Measurements from ENCODE around the gene ARFRP1. TPM values are rescaled to one million over a fixed set of nuclear protein-coding genes. Genes with fewer than 3 reads are reported as not detected.

Gene ARFRP1
- total RNA-seq, 1 donor from 2014 or later: 49.1 TPM

DNA sequence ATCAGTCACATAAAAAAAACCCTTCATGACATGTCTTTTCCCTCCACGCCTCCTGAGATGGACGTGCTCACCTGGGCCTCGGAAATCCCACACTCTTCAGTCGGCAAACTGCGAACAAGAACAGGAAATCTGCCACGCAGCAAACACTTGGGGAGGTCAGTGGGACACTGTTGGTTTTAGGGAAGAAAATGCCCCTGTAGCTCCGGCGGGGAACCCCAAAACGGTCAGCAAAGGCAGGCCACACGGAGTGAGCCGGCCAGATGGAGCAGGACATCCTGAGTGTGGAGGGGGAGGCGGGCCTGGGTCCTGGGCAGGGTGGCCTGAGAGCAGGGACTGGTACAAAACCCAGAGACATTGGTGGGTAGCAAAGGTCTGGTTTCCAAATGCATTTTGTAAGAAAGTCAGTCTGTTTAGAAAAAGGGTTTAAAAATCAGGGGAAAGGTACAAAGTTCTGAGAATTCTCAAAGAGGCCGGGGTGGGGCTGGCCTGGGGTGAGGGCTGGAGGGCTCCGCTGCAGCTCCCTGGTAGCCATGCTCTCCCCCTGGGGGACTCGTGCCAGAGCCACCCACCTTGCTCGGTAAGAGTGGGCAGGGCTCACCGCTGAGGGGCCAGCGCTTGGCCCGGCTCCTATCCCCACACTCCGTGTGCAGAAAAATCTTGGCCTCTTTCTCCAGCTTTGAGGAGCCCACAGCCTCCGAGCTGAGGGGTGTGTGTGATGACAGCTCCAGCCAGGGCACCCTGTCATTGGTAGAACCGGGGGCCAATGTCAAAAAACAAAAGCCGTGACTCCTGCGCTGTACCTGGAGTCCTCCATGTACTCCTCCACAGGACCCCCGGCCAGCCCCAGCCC, 37.0 kb upstream of the ARFRP1 start:
- DNase-seq (ENCODE audit: low spot score): no peak
- intact Hi-C loops (cut with DNase I): loop anchor here (10.0 kb wide), 1 partner anchor 80 kb away; no protein-coding TSS in a partner anchor
- no peak for ATAC-seq

DNA sequence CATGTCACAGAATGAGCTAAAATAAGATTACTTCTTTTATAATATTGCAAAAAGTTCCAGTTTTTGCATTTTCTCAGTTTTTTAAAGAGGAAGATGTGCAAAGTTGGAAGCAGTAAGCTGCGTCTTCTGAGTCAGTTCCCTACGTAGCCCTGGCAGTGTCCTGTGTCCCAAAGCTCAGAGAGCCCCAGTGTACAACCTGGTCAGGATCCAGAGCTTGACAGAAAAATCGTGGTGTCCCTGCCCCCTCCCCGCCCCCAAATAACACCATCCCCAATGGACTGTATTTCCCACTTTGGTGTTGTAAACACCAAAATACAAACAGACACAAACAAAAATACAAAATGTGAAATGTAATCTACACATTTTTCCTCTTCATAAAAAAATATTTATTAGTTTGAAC, 36.4 kb upstream of the ARFRP1 start:
- DNase-seq (ENCODE audit: low spot score): no peak
- ATAC-seq: no peak
- intact Hi-C loops (cut with DNase I): loop anchor here (10.0 kb wide), 1 partner anchor 79 kb away; no protein-coding TSS in a partner anchor

DNA sequence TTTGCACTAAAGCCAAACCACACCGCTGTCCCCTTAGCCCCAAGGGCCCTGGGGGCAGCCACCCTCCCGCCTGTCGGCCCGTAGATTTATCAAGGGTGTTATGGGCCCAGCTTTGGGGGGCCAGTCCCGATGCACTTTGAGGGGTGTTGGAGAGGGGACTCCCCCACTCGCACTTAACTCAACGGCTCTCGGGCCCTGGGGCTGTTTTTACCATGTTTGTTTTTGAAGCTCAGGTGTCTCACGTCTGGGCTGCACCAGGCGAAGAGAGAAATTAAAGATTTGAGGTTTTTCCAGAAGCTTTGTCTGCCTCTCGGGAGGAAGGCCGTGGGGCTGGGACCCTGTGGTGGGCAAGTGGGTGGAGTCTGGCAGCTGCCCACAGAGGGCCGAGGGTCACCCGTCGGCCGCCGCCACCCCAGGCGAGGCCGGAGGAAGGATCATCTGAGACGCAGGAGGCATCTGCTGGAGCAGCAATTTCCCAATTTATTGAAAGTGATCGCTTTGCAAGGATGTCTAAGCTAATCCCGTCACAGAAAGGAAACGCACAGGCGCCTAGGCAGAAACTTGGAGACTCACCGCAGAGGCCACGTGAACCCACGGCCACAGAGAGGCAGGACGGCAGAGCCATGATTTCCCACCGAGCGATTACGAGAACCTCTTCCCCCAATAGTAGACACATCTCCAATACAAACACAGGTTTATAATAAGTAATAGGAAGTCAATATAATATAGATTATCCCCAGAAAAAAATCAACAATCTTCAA, 35.6 kb upstream of the ARFRP1 start:
- ATAC-seq (no peak), DNase-seq (ENCODE audit: low spot score) (peak; percentile 57)
- intact Hi-C loops (cut with DNase I): loop anchor here (10.0 kb wide), 1 partner anchor 79 kb away; no protein-coding TSS in a partner anchor

DNA sequence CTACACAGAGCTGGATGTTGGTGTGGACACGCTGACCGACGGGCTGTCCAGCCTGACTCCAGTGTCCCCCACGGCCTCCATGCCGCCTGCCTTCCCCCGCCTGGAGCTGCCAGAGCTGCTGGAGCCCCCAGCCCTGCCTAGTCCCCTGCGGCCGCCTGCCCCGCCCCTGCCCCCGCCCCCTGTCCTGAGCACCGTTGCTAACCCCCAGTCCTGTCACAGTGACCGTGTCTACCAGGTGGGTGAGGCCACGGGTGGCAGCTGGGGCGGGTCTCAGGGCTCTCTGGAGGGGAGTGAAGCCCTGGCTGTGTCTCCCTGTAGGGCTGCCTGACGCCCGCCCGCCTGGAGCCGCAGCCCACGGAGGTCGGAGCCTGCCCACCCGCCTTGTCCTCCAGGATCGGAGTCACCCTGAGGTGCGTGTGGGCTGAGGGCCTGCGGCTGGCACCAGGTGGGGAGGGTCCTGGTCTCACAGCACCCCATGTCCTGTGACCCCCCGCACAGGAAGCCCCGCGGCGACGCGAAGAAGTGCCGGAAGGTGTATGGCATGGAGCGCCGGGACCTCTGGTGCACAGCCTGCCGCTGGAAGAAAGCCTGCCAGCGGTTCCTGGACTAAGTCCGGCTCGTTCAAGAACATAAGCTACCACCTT, 34.7 kb upstream of the ARFRP1 start:
- intact Hi-C loops (cut with DNase I): loop anchor here (10.0 kb wide), 1 partner anchor 78 kb away; no protein-coding TSS in a partner anchor
- ATAC-seq: no peak
- peak; percentile 66 for DNase-seq (ENCODE audit: low spot score)

DNA sequence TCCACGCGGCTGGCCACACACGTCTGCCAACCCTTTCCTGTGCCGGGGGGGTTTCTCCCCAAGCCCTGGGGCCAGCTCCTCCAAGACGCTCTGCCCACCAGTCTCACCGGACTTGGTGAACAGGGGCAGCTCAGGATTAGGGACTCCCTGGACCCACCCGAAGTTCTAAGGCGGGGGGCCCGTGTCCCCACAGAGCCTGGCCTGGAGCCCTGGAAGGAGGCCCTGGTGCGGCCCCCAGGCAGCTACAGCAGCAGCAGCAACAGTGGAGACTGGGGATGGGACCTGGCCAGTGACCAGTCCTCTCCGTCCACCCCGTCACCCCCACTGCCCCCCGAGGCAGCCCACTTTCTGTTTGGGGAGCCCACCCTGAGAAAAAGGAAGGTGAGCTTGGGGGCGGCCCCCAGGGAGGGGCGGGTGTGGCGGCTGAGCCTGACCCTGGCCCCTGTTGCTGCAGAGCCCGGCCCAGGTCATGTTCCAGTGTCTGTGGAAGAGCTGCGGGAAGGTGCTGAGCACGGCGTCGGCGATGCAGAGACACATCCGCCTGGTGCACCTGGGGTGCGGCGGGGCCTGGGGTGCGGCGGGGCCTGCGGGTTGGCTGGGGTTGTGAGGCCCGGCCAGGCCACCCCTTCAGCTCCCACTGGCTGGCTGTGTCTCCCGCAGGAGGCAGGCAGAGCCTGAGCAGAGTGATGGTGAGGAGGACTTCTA, 34.1 kb upstream of the ARFRP1 start:
- ATAC-seq (no peak), DNase-seq (ENCODE audit: low spot score) (no peak)
- intact Hi-C loops (cut with DNase I): loop anchor here (10.0 kb wide), 1 partner anchor 77 kb away; no protein-coding TSS in a partner anchor

DNA sequence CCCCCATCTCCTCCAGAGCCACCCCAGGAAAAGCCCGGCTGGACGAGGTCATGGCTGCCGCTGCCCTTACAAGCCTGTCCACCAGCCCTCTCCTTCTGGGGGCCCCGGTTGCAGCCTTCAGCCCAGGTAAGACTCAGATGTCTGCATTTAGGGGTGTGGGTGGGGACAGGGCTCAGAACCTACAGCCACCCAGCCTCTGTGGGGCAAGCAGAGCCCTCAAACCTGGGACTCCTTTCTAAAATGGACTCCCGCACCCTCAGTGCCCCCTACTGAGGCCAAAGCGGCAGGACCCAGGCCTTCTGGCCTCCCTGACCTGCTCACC, 33.5 kb upstream of the ARFRP1 start:
- DNase-seq (ENCODE audit: low spot score): no peak
- no peak for ATAC-seq
- intact Hi-C loops (cut with DNase I): loop anchor here (10.0 kb wide), 1 partner anchor 77 kb away; no protein-coding TSS in a partner anchor

DNA sequence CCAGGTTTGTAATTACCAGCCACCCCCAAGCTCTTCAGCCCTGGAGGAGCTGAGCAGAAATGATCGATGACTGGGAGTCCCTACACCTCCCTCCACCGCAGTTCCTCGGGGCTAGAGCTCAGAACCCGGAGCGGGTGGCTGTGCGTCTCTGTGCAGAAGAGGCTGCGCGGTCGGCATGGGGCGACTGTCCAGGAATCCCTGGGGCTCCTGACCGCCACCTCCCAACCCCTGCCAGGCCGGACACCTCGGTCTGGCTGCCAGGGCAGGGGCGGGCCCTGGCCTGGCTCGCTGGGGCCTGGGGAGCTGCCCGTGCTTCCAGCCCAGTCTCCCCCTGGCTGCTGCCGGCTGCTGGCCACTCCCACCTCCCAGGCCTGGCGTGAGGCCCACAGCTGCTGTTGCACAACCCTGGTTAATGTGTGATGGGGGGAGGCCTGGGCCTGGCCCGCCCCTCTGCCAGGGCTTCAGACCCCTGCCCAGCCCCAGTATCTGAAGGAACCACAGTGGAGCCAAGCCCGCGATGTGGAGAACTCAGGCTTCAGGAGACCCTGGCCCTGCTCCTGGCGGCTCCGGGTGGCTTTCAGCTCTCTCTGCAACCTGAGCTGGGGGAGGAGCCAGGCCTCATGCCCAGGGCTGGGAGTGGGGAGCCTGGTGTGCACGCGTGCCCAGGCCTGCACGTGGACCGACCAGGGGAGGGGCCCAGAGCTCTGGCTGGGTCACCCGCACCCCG, 33.0 kb upstream of the ARFRP1 start:
- ATAC-seq: peak; percentile 91
- intact Hi-C loops (cut with DNase I): loop anchor here (10.0 kb wide), 1 partner anchor 76 kb away; no protein-coding TSS in a partner anchor
- peak; percentile 98 for DNase-seq (ENCODE audit: low spot score)

DNA sequence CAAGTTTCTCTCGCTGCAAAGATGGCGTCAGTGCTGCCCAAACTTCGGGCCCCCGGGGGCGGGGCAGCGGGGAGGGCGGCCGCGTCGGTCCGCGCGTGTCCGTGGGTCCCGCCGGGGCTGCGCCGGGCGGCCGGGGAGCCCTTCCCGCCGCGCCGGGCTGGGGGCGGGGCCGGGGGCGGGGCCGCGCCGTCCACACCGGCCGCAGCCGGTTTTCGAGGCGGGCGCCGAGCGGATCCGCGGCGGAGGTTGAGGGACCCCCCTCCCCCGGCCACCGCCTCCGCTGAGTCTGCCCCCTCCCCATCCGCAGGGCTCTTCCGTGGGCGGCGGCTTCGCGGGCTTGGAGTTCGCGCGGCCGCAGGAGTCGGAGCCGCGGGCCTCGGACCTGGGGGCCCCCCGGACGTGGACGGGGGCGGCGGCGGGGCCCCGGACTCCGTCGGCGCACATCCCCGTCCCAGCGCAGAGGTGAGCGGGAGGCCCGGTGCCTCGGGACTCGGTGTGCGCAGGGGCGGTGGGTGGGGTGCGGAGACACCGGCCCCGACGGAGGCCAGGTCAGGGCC, 32.4 kb upstream of the ARFRP1 start:
- ATAC-seq: no peak

DNA sequence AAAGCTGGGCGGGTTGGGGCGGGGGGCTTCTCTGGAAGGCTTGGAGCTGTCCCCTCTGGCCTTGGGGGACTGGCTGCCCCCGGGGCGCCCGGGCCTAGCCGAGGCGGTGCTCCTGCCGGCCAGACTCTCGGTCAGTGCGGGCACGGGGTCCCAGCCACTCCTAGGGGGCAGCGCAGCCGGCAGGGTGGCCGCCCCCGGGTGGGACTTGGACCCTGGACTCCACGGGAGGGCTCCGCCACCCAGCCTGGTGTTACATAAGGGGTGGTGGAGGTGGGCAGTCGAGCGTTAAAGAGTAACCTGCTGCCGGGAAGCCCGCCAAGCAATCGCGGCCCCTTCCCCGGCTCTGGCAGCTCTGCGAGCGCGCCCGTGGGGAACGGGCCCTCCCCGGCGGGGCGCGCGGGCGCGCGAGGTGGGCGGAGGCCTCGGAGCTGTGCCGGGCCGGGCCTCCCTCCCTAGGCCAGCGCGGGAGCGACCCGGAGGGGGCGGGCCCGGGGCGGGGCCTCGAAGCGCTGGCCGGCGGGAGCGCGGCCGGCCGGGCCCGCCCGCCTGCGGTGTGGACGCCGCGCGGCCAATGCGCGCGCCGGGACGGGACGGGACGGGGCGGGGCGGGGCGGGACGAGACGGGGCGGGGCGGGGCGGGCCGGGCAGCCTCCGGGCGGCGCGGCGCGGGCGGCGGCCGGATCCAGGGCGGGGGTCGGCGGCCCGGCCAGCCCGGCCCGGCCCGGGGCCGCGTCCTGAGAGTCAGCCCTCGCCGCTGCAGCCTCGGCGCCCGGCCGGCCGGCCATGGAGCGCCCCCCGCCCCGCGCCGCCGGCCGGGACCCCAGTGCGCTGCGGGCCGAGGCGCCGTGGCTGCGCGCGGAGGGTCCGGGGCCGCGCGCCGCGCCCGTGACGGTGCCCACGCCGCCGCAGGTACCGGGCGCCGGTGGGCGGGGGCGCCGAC, 31.6 kb upstream of the ARFRP1 start, which contains the start of gene SLC2A4RG:
TSS of gene SLC2A4RG (plus strand) at position 647 of the 940 bp plus-strand sequence. CDS start at position 784, 137 bp downstream.
- peak; percentile 89 for DNase-seq (ENCODE audit: low spot score)
- ATAC-seq: peak; percentile 51
- intact Hi-C loops (cut with DNase I): loop anchor here (10.0 kb wide), 1 partner anchor 75 kb away; no protein-coding TSS in a partner anchor

More for the DNA sequence above, 32.4 kb upstream of the ARFRP1 start:
- intact Hi-C loops (cut with DNase I): loop anchor here (10.0 kb wide), 1 partner anchor 75 kb away; no protein-coding TSS in a partner anchor
- DNase-seq (ENCODE audit: low spot score): peak; percentile 84

DNA sequence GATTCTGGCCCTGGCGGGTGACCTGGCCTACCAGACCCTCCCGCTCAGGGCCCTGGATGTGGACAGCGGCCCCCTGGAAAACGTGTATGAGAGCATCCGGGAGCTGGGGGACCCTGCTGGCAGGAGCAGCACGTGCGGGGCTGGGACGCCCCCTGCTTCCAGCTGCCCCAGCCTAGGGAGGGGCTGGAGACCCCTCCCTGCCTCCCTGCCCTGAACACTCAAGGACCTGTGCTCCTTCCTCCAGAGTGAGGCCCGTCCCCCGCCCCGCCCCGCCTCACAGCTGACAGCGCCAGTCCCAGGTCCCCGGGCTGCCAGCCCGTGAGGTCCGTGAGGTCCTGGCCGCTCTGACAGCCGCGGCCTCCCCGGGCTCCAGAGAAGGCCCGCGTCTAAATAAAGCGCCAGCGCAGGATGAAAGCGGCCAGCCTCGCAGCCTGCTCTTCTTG, 30.9 kb upstream of the ARFRP1 start:
- intact Hi-C loops (cut with DNase I): no loop called here
- ATAC-seq: peak; percentile 11
- peak; percentile 79 for DNase-seq (ENCODE audit: low spot score)

DNA sequence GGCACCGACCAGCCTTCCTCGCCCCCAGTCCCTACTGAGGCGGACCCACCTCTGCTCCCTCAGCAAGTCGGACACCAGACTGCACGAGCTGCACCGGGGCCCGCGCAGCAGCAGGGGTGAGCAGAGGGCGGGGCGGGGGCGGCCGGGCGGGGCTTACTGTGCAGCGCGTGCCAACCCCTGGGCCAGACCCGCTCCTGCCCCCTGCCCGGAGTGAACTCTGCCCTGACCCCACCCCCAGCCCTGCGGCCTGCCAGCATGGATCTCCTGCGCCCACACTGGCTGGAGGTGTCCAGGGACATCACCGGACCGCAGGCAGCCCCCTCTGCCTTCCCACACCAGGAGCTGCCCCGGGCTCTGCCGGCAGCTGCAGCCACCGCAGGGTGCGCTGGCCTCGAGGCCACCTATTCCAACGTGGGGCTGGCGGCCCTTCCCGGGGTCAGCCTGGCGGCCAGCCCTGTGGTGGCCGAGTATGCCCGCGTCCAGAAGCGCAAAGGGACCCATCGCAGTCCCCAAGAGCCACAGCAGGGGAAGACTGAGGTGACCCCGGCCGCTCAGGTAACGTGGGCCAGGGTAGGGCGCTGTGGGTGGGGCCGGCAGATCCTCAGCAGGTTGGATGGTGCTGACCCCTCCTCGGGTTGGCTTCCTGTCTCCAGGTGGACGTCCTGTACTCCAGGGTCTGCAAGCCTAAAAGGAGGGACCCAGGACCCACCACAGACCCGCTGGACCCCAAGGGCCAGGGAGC, 30.3 kb upstream of the ARFRP1 start:
- intact Hi-C loops (cut with DNase I): no loop called here
- ATAC-seq (no peak), DNase-seq (ENCODE audit: low spot score) (peak; percentile 71)

DNA sequence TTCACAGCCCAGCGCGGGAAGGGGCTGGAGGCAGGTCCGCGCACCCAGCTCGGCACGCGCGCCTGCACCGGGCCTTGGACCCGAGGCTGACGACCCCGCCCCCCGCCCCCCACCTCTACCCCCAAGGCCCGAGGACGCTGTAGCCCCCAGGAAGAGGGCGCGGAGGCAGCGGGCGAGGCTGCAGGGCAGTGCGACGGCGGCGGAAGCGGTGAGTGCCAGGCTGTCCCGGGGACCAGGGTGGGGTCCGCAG, 29.8 kb upstream of the ARFRP1 start:
- no peak for ATAC-seq
- intact Hi-C loops (cut with DNase I): no loop called here
- DNase-seq (ENCODE audit: low spot score): no peak

DNA sequence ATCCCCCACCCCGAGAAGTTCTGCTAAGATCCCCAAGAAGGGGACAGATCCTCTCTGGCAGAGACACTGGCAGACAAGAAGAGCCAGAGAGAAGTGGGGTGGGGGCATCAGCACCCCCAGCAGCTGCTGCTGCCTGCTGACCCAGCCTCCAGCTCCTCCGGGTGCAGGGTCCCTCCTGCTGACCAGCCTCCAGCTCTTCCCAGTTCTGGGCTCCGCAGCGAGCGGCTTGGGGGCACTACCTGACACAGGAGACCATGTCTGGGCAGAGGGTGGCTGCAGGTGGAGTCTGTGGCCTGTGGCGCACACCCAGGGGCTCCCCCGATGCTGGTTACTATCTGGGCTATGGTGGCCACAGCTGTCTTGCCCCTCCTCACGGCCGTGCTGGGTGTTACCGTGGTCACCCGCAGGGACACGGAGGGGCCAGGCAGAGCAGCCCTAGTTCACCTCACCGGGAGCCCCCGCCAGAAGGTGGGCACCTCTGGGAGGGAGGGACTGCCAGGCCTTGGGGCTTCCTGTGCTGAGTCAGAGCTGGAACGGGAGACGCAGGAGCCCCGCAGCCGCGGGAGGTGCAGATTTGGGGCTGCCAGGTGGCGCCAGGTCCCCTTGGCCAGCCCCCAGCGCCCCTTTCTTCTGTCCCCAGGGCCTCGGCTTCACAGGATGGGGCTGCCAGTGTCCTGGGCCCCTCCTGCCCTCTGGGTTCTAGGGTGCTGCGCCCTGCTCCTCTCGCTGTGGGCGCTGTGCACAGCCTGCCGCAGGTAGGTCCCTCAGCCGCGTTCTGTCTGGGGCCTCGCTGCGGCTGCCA, 29.3 kb upstream of the ARFRP1 start:
- ATAC-seq (no peak), DNase-seq (ENCODE audit: low spot score) (peak; percentile 63)
- intact Hi-C loops (cut with DNase I): no loop called here

DNA sequence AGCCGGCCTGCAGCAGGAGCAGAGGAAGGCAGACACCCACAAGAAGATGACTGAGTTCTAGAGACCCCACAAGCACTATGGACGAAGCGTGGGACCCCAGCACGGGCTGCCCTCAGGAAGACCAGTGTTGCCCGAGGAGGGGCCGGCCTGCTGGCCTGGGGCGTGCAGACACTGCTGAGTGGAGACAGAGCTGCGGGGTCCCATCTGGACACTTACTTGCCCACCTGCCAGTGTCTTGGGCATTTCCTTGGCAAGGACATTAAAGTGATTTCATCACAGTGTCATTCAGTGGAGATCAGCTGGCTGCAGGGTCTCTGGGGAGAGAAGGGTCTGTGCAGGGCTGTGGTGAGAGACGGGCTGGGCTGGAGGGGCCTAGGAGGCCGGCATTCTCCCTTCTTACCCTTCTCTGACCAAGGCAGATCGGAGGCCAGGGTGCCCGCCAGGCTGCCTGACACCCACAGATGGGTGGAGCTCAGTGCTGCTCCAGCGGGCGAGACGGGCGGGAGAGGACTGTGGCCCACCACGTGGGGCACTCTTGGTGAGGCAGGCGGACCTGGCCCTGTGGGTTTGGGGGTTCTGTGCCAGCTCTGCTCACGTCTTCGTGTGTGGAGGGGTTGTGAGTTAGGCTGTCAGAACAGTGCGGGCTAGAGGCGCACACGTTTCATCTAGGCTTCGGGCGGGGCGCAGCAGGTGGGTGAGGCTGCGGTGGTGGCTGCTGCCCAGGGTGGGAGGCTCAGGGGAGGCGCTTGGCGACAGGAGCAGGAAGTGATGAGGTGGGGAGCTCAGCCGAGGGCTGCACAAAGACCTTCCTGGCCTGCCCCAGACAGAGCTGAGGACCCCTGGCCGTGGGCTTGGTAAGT, 28.3 kb upstream of the ARFRP1 start, which contains the start of gene LIME1:
TSS of gene LIME1 (plus strand) at position 806 of the 860 bp plus-strand sequence. CDS start 886 bp downstream, outside the sequence.
- DNase-seq (ENCODE audit: low spot score) (peak; percentile 64), ATAC-seq (no peak)
- intact Hi-C loops (cut with DNase I): no loop called here

All from sciatic nerve (tissue), 2 donors.